ENCODE data around the gene TRAPPC2.
"Not testable (repeated sequence)": the region's sequence is repeated elsewhere in the genome, so short reads cannot be mapped to it uniquely, and the experiment has no call there.

Gene TRAPPC2

DNA sequence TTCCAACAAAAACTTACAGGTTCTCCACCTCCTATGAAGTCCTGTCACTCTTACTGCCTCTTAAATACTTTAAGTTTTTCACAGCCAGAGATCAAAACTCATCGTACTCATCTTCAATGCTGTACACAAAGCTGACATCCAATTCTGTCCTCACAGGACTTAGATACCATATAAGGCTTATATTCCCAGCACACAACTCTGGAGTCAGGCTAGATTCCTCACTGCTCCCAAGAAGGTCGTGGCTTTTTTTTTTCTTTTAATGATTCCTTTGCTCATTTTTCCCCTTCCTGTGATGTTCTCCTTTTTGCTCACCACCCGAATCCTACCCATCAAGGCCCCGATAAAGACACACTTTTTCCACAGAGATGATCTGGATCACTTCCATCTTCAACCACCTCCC is 914 bp downstream of the TRAPPC2 start:
- H3F3A ChIP-seq (ENCODE audit: insufficient read depth, low read length) = no peaks in the 10 kb centered on the region
- peaks cover 28% of the 10 kb centered on the region for H3K36me3 ChIP-seq (ENCODE audit: insufficient read depth, low read length)
- no peaks in the 10 kb centered on the region for H3K9me3 ChIP-seq (ENCODE audit: low read length)
- H3K4me2 ChIP-seq (ENCODE audit: low read length) = peak overlapping the region; percentile 93
- H3K9me2 ChIP-seq (ENCODE audit: low read depth, low read length) = no peaks in the 10 kb centered on the region
- H2AFZ ChIP-seq (ENCODE audit: low read length) = no peak overlapping the region
- no peaks in the 10 kb centered on the region for H3K27me3 ChIP-seq (ENCODE audit: insufficient read depth, low read length)
- H3K4me3 ChIP-seq (ENCODE audit: low read depth, low read length, poor library complexity, severe bottlenecking) = peak overlapping the region; percentile 77
- peaks cover 41% of the 10 kb centered on the region for H3K4me1 ChIP-seq (ENCODE audit: insufficient read depth, low read length, severe bottlenecking)
- peaks cover 44% of the 10 kb centered on the region for H3K79me2 ChIP-seq (ENCODE audit: insufficient read depth, low read length)
- H3K9ac ChIP-seq (ENCODE audit: low read length) = peak overlapping the region; percentile 97
- H3K27ac ChIP-seq (ENCODE audit: low read depth, low read length, poor library complexity, severe bottlenecking) = peak overlapping the region; percentile 98
- TF ChIP-seq, protein P1, sequence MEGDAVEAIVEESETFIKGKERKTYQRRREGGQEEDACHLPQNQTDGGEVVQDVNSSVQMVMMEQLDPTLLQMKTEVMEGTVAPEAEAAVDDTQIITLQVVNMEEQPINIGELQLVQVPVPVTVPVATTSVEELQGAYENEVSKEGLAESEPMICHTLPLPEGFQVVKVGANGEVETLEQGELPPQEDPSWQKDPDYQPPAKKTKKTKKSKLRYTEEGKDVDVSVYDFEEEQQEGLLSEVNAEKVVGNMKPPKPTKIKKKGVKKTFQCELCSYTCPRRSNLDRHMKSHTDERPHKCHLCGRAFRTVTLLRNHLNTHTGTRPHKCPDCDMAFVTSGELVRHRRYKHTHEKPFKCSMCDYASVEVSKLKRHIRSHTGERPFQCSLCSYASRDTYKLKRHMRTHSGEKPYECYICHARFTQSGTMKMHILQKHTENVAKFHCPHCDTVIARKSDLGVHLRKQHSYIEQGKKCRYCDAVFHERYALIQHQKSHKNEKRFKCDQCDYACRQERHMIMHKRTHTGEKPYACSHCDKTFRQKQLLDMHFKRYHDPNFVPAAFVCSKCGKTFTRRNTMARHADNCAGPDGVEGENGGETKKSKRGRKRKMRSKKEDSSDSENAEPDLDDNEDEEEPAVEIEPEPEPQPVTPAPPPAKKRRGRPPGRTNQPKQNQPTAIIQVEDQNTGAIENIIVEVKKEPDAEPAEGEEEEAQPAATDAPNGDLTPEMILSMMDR (IDR thresholded peaks at IDR 0.05; ENCODE audit: low read length) = no peak
- no peak for TF ChIP-seq EZH2 (IDR thresholded peaks at IDR 0.05; ENCODE audit: borderline replicate concordance, low read length)
- no peaks in the 10 kb centered on the region for H4K20me1 ChIP-seq (ENCODE audit: insufficient read depth, low read length)

DNA sequence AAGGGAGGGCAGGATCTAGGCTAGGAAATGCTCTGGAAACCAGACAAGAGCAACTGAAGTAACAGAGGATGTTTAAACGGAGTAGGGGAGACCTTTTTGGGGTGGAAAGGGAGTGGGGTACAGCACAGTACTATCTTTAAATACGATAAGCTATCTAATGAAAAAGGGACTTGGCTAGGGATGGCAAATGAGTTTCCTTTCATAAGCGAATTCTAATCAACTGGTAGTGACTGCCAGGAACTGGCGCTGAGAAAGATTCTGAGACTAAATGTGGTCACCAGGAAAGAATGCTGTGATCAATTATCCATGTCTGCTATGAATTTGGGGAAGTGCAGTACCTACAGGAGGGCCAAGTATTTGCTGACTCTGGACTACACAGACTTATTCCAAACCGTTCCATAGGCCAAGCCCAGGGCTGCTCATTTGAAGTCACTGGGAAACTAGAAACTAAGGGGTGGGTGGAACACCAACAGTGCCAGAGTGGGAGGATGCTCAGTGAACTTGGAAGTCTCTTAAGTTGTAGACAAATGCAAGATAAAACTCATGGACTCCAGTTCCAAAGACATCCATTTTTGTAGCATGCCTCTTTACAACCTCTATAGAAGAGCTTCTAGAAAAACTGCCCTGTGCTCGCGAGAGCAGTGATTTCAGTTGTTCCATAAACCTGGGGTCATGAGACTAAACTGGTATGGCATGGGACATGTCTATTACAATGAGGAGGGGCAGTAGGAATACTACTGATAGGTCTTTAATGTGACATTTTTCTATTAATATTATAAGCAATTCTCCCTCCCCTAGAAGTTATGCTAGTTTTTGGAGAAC is 2.0 kb downstream of the TRAPPC2 start:
- Histone ChIP-seq H3F3A (ENCODE audit: insufficient read depth, low read length) (no peaks in the 10 kb centered on the region), H3K27me3 (ENCODE audit: insufficient read depth, low read length) (no peaks in the 10 kb centered on the region), H2AFZ (ENCODE audit: low read length) (no peak overlapping the region), H3K4me1 (ENCODE audit: insufficient read depth, low read length, severe bottlenecking) (peaks cover 40% of the 10 kb centered on the region), H3K9me2 (ENCODE audit: low read depth, low read length) (no peaks in the 10 kb centered on the region), H3K4me2 (ENCODE audit: low read length) (peak overlapping the region; percentile 93), H3K27ac (ENCODE audit: low read depth, low read length, poor library complexity, severe bottlenecking) (peak overlapping the region; percentile 98), H3K4me3 (ENCODE audit: low read depth, low read length, poor library complexity, severe bottlenecking) (peak overlapping the region; percentile 77), H3K79me2 (ENCODE audit: insufficient read depth, low read length) (peaks cover 44% of the 10 kb centered on the region), H3K9me3 (ENCODE audit: low read length) (no peaks in the 10 kb centered on the region), H3K36me3 (ENCODE audit: insufficient read depth, low read length) (peaks cover 25% of the 10 kb centered on the region), H4K20me1 (ENCODE audit: insufficient read depth, low read length) (no peaks in the 10 kb centered on the region), H3K9ac (ENCODE audit: low read length) (peak overlapping the region; percentile 97)
- TF ChIP-seq EZH2 (IDR thresholded peaks at IDR 0.05; ENCODE audit: borderline replicate concordance, low read length) = no peak
- TF ChIP-seq, protein P1 (IDR thresholded peaks at IDR 0.05; ENCODE audit: low read length) = no peak

DNA sequence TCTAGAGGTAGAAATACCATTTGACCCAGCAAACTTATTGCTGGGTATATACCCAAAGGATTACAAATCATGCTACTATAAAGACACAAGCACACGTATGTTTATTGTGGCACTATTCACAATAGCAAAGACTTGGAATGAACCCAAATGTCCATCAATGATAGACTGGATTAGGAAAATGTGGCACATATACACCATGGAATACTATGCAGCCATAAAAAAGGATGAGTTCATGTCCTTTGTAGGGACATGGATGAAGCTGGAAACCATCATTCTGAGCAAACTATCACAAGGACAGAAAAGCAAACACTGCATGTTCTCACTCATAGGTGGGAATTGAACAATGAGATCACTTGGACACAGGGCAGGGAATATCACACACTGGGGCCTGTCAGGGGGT is 3.9 kb downstream of the TRAPPC2 start:
- H3K9me2 ChIP-seq (ENCODE audit: low read depth, low read length); H3K4me2 ChIP-seq (ENCODE audit: low read length); H3K4me3 ChIP-seq (ENCODE audit: low read depth, low read length, poor library complexity, severe bottlenecking); H4K20me1 ChIP-seq (ENCODE audit: insufficient read depth, low read length); H2AFZ ChIP-seq (ENCODE audit: low read length); H3K9ac ChIP-seq (ENCODE audit: low read length); H3K27me3 ChIP-seq (ENCODE audit: insufficient read depth, low read length); H3K9me3 ChIP-seq (ENCODE audit: low read length); H3F3A ChIP-seq (ENCODE audit: insufficient read depth, low read length); H3K27ac ChIP-seq (ENCODE audit: low read depth, low read length, poor library complexity, severe bottlenecking): not testable (repeated sequence)
- H3K79me2 ChIP-seq (ENCODE audit: insufficient read depth, low read length) = peaks cover 33% of the 10 kb centered on the region
- peaks cover 22% of the 10 kb centered on the region for H3K36me3 ChIP-seq (ENCODE audit: insufficient read depth, low read length)
- peaks cover 26% of the 10 kb centered on the region for H3K4me1 ChIP-seq (ENCODE audit: insufficient read depth, low read length, severe bottlenecking)

DNA sequence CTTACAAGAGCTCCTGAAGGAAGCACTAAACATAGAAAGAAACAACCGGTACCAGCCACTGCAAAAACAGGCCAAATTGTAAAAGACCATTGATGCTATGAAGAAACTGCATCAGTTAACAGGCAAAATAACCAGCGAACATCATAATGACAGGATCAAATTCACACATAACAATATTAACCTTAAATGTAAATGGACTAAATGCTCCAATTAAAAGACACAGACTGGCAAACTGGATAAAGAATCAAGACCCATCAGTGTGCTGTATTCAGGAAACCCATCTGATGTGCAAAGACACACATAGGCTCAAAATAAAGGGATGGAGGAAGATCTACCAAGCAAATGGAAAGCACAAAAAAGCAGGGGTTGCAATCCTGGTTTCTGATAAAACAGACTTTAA is 7.8 kb downstream of the TRAPPC2 start:
- not testable (repeated sequence) for H4K20me1 ChIP-seq (ENCODE audit: insufficient read depth, low read length); H3K4me2 ChIP-seq (ENCODE audit: low read length); H3K4me3 ChIP-seq (ENCODE audit: low read depth, low read length, poor library complexity, severe bottlenecking); H3F3A ChIP-seq (ENCODE audit: insufficient read depth, low read length); H3K9ac ChIP-seq (ENCODE audit: low read length); H3K9me2 ChIP-seq (ENCODE audit: low read depth, low read length); H2AFZ ChIP-seq (ENCODE audit: low read length); H3K9me3 ChIP-seq (ENCODE audit: low read length); H3K27me3 ChIP-seq (ENCODE audit: insufficient read depth, low read length); H3K27ac ChIP-seq (ENCODE audit: low read depth, low read length, poor library complexity, severe bottlenecking)
- Histone ChIP-seq H3K4me1 (ENCODE audit: insufficient read depth, low read length, severe bottlenecking) (peaks cover 31% of the 10 kb centered on the region), H3K36me3 (ENCODE audit: insufficient read depth, low read length) (peaks cover 20% of the 10 kb centered on the region), H3K79me2 (ENCODE audit: insufficient read depth, low read length) (peaks cover 14% of the 10 kb centered on the region)

DNA sequence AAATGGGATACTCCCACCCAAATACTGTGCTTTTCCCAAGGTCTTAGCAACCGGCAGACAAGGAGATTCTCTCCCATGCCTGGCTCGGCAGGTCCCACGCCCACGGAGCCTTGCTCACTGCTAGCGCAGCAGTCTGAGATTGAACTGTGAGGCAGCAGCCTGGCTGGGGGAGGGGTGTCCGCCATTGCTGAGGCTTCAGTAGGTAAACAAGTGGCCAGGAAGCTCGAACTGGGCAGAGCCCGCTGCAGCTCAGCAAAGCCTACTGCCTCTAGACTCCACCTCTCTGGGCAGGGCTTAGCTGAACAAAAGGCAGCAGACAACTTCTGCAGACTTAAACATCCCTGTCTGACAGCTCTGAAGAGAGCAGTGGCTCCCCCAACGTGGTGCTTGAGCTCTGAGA is 9.5 kb downstream of the TRAPPC2 start:
- not testable (repeated sequence) for H3F3A ChIP-seq (ENCODE audit: insufficient read depth, low read length); H3K27me3 ChIP-seq (ENCODE audit: insufficient read depth, low read length); H4K20me1 ChIP-seq (ENCODE audit: insufficient read depth, low read length); H3K4me2 ChIP-seq (ENCODE audit: low read length); H3K4me3 ChIP-seq (ENCODE audit: low read depth, low read length, poor library complexity, severe bottlenecking); H2AFZ ChIP-seq (ENCODE audit: low read length); H3K9me3 ChIP-seq (ENCODE audit: low read length); H3K9me2 ChIP-seq (ENCODE audit: low read depth, low read length); H3K9ac ChIP-seq (ENCODE audit: low read length)
- H3K36me3 ChIP-seq (ENCODE audit: insufficient read depth, low read length) = peaks cover 27% of the 10 kb centered on the region
- H3K79me2 ChIP-seq (ENCODE audit: insufficient read depth, low read length) = peaks cover 11% of the 10 kb centered on the region
- peak overlapping the region; percentile 32 for H3K27ac ChIP-seq (ENCODE audit: low read depth, low read length, poor library complexity, severe bottlenecking)
- peaks cover 30% of the 10 kb centered on the region for H3K4me1 ChIP-seq (ENCODE audit: insufficient read depth, low read length, severe bottlenecking)
